NCI-H446 (cell line): ENCODE measurements around the gene MACO1.
"Not testable (repeated sequence)": the region's sequence is repeated elsewhere in the genome, so short reads cannot be mapped to it uniquely, and the experiment has no call there.

Source experiments
- DNase-seq, 2 experiments: peaks; one replicate each; lab custom pipeline; 2025; lab: John Stamatoyannopoulos, UW

Gene MACO1

GRCh38 chr1:25423206-25423605 is 7.5 kb upstream of the MACO1 start:
- not testable (repeated sequence) for DNase-seq

- DNase-seq, result no peak
Observed at GRCh38 chr1:25425098-25426085, 5.3 kb upstream of the MACO1 start.

GRCh38 chr1:25427696-25428095 is 3.0 kb upstream of the MACO1 start:
- no peak for DNase-seq

- no peak for DNase-seq
Observed at GRCh38 chr1:25428475-25429166, 2.1 kb upstream of the MACO1 start.

GRCh38 chr1:25430967-25431881 is 527 bp downstream of the MACO1 start:
- DNase-seq, result peak in 1 of 2 experiments; percentile 42

GRCh38 chr1:25431955-25432719 is 1.4 kb downstream of the MACO1 start:
- DNase-seq, result no peak

- no peak for DNase-seq
Observed at GRCh38 chr1:25432749-25433388, 2.2 kb downstream of the MACO1 start.

- no peak for DNase-seq
Observed at GRCh38 chr1:25433389-25434186, 2.9 kb downstream of the MACO1 start.

GRCh38 chr1:25435397-25436108 is 4.9 kb downstream of the MACO1 start:
- no peak for DNase-seq

GRCh38 chr1:25437672-25438071 is 7.0 kb downstream of the MACO1 start:
- DNase-seq, result no peak

GRCh38 chr1:25439287-25439686 is 8.6 kb downstream of the MACO1 start:
- DNase-seq, result no peak

GRCh38 chr1:25442178-25442577 is 11.5 kb downstream of the MACO1 start:
- no peak for DNase-seq

- DNase-seq, result no peak
Observed at GRCh38 chr1:25443030-25443699, 12.5 kb downstream of the MACO1 start.

- not testable (repeated sequence) for DNase-seq
Observed at GRCh38 chr1:25444604-25445003, 13.9 kb downstream of the MACO1 start.

- no peak for DNase-seq
Observed at GRCh38 chr1:25445993-25446538, 15.4 kb downstream of the MACO1 start.

- no peak for DNase-seq
Observed at GRCh38 chr1:25447547-25447946, 16.9 kb downstream of the MACO1 start.

- no peak for DNase-seq
Observed at GRCh38 chr1:25450891-25451290, 20.2 kb downstream of the MACO1 start.

- no peak for DNase-seq
Observed at GRCh38 chr1:25451908-25452307, 21.2 kb downstream of the MACO1 start.
